HCT116 (cell line): ENCODE measurements around the gene RAMP2. TPM values are rescaled to one million over a fixed set of nuclear protein-coding genes. Genes with fewer than 3 reads are reported as not detected.

Experiments used
- ATAC-seq: fragments of 200-7000 bp; cut with Tn5 transposase; 2 replicates; pipeline ENCODE4 v1.9.1; 2020; ENCODE audit warnings: mild to moderate bottlenecking, moderate library complexity
- BruUV-seq: library from RNA; stranded (reverse); fragments of 400-500 nt; replicated peaks from 2 replicates; lab custom pipeline; 2021; lab: Mats Ljungman, UMichigan
- CTCF ChIA-PET: fragments of 300-600 bp; sonication (Branson Sonifier 250); formaldehyde crosslinking; loops from one replicate; lab custom pipeline; 2021; ENCODE audit warnings: antibody characterized with exemption; lab: Charles Lee
- POLR2A ChIA-PET: fragments of 300-600, 350-600 bp; sonication (Branson Sonifier 250); formaldehyde crosslinking; loops from one replicate; lab custom pipeline; 2021; ENCODE audit warnings: antibody characterized with exemption; lab: Charles Lee
- RAD21 ChIA-PET, 2 experiments: fragments of 300-600 bp; sonication (Branson Sonifier 250); formaldehyde crosslinking; loops; one replicate each; lab custom pipeline; 2023; ENCODE audit warnings: low total read pairs in 2 of 2; ENCODE audit not compliant: uncharacterized antibody in 2 of 2, unreplicated experiment in 2 of 2, low non-redundant PET in 1 of 2; lab: Charles Lee
- DNase-seq: peaks from one replicate; pipeline ENCODE4 v3.0.0-alpha.2; 2010; ENCODE audit warnings: low read depth, low spot score
- H2AFZ ChIP-seq: fragments of 200-600 bp; shearing (Covaris generic), sonication (generic); 2 replicates; pipeline ENCODE4 v1.6.1; 2017; ENCODE audit warnings: low read depth, mixed run types, mixed read lengths, antibody characterized with exemption, low read length; ENCODE audit not compliant: poor library complexity, severe bottlenecking
- H3K27ac ChIP-seq: 2 replicates; pipeline ENCODE4 v1.5.1; 2012; ENCODE audit warnings: low read depth, low read length
- H3K27me3 ChIP-seq: fragments of 200-600 bp; sonication (generic); 2 replicates; pipeline ENCODE4 v1.6.1; 2016; ENCODE audit warnings: mixed run types, low read length, mixed read lengths; ENCODE audit not compliant: insufficient read depth
- H3K36me3 ChIP-seq, 2 experiments: fragments of 200-500 bp in 1 of 2; fragments of 200-600 bp in 1 of 2; sonication (Bioruptor generic) in 1 of 2; sonication (generic) in 1 of 2; 2 replicates each; pipeline versions ENCODE4 v1.5.1 to v1.6.1; 2014 to 2016; ENCODE audit warnings: low read length in 2 of 2, inconsistent platforms in 1 of 2, mixed read lengths in 1 of 2, mixed run types in 1 of 2; ENCODE audit not compliant: insufficient read depth in 2 of 2, control insufficient read depth in 1 of 2
- H3K4me1 ChIP-seq, 2 experiments: fragments of 200-600 bp in 1 of 2; sonication (generic) in 1 of 2; 2 replicates each; pipeline versions ENCODE4 v1.5.1 to v1.6.1; 2012 to 2017; ENCODE audit warnings: low read length in 2 of 2, inconsistent platforms in 1 of 2, mild to moderate bottlenecking in 1 of 2, mixed read lengths in 1 of 2, mixed run types in 1 of 2, moderate library complexity in 1 of 2; ENCODE audit not compliant: insufficient read depth in 2 of 2, control insufficient read depth in 1 of 2
- H3K4me2 ChIP-seq: fragments of 200-600 bp; sonication (generic); 2 replicates; pipeline ENCODE4 v1.6.1; 2017; ENCODE audit warnings: mixed run types, low read length, mixed read lengths
- H3K4me3 ChIP-seq, 2 experiments: fragments of 200-600 bp in 1 of 2; sonication (generic) in 1 of 2; replicated peaks in 1 of 2; 2 replicates each; pipeline ENCODE4 v1.5.1; 2011 to 2016; ENCODE audit warnings: low read length in 2 of 2, control low read depth in 1 of 2, low read depth in 1 of 2, mild to moderate bottlenecking in 1 of 2, mixed read lengths in 1 of 2, mixed run types in 1 of 2
- H3K79me2 ChIP-seq: fragments of 200-600 bp; sonication (generic); 2 replicates; pipeline ENCODE4 v1.6.1; 2017; ENCODE audit warnings: mild to moderate bottlenecking, mixed run types, low read length, moderate library complexity, mixed read lengths; ENCODE audit not compliant: insufficient read depth
- H3K9ac ChIP-seq: fragments of 200-600 bp; sonication (generic); 2 replicates; pipeline ENCODE4 v1.6.1; 2016; ENCODE audit warnings: low read length, mixed read lengths
- H3K9me2 ChIP-seq: fragments of 200-600 bp; sonication (generic), shearing (Covaris generic); 2 replicates; pipeline ENCODE4 v1.6.1; 2017; ENCODE audit warnings: mixed run types, mild to moderate bottlenecking, moderate library complexity; ENCODE audit not compliant: insufficient read depth
- H3K9me3 ChIP-seq, 2 experiments: fragments of 200-500 bp in 1 of 2; fragments of 200-600 bp in 1 of 2; sonication (Bioruptor generic) in 1 of 2; sonication (generic) in 1 of 2; 2 replicates each; pipeline ENCODE4 v1.6.1; 2014 to 2017; ENCODE audit warnings: low read length in 2 of 2, mixed read lengths in 2 of 2, inconsistent platforms in 1 of 2, low read depth in 1 of 2, mild to moderate bottlenecking in 1 of 2, mixed run types in 1 of 2, moderate library complexity in 1 of 2; ENCODE audit not compliant: control insufficient read depth in 1 of 2, insufficient read depth in 1 of 2
- H4K20me1 ChIP-seq: fragments of 200-600 bp; sonication (generic), shearing (Covaris generic); 2 replicates; pipeline ENCODE4 v1.6.1; 2017; ENCODE audit warnings: mixed run types, mild to moderate bottlenecking, moderate library complexity; ENCODE audit not compliant: insufficient read depth
- ATF3 ChIP-seq: IDR thresholded peaks from 2 replicates; pipeline ENCODE4 v1.6.1; 2012
- CEBPB ChIP-seq: IDR thresholded peaks from 2 replicates; pipeline ENCODE4 v1.6.1; 2012; ENCODE audit warnings: low read depth
- EGR1 ChIP-seq: IDR thresholded peaks from 2 replicates; pipeline ENCODE4 v1.6.1; 2012; ENCODE audit warnings: low read depth
- ELF1 ChIP-seq: IDR thresholded peaks from 2 replicates; pipeline ENCODE4 v1.6.1; 2012; ENCODE audit warnings: low read depth, borderline replicate concordance
- EZH2 ChIP-seq: fragments of 200-600 bp; sonication (generic); IDR thresholded peaks from 2 replicates; pipeline ENCODE4 v1.6.1; 2017; ENCODE audit warnings: antibody characterized with exemption, mixed run types
- EZH2phosphoT487 ChIP-seq: fragments of 200-600 bp; IDR thresholded peaks from 2 replicates; pipeline ENCODE4 v1.6.1; 2018; ENCODE audit warnings: antibody characterized with exemption, borderline replicate concordance
- FOSL1 ChIP-seq: IDR thresholded peaks from 2 replicates; pipeline ENCODE4 v1.6.1; 2012; ENCODE audit warnings: low read depth
- JUND ChIP-seq: IDR thresholded peaks from 2 replicates; pipeline ENCODE4 v1.6.1; 2012
- POLR2A ChIP-seq: IDR thresholded peaks from 2 replicates; pipeline ENCODE4 v1.7.0; 2011; ENCODE audit warnings: borderline replicate concordance; ENCODE audit not compliant: insufficient read depth, insufficient read length; ENCODE audit errors: extremely low read depth
- POLR2AphosphoS5 ChIP-seq: IDR thresholded peaks from 2 replicates; pipeline ENCODE4 v1.6.1; 2011; ENCODE audit warnings: mild to moderate bottlenecking, low read depth, low read length, moderate library complexity
- RAD21 ChIP-seq: IDR thresholded peaks from 2 replicates; pipeline ENCODE4 v1.6.1; 2012; ENCODE audit warnings: low read depth, mild to moderate bottlenecking
- SIN3A ChIP-seq: IDR thresholded peaks from 2 replicates; pipeline ENCODE4 v1.6.1; 2012; ENCODE audit warnings: low read depth
- SRF ChIP-seq: IDR thresholded peaks from 2 replicates; pipeline ENCODE4 v1.6.1; 2012; ENCODE audit warnings: low read depth
- YY1 ChIP-seq: IDR thresholded peaks from 2 replicates; pipeline ENCODE4 v1.6.1; 2011; ENCODE audit warnings: low read length, low read depth, moderate library complexity, mild to moderate bottlenecking; ENCODE audit not compliant: insufficient replicate concordance; ENCODE audit errors: extremely low read depth
- ZBTB33 ChIP-seq: IDR thresholded peaks from 2 replicates; pipeline ENCODE4 v1.6.1; 2011; ENCODE audit warnings: mild to moderate bottlenecking, low read length, moderate library complexity; ENCODE audit not compliant: insufficient replicate concordance; ENCODE audit errors: extremely low read depth
- ZFX ChIP-seq: fragments of 450-650 bp; IDR thresholded peaks from 2 replicates; pipeline ENCODE4 v1.6.1; 2017
- ZNF274 ChIP-seq: fragments of 200-500 bp; sonication (Bioruptor generic); IDR thresholded peaks from 2 replicates; pipeline ENCODE4 v1.6.1; 2014; ENCODE audit warnings: mild to moderate bottlenecking, low read depth, low read length, inconsistent platforms
- intact Hi-C: fragments of 100-400 bp; cut with micrococcal nuclease; formaldehyde crosslinking; loops from 2 replicates; pipeline ENCODE4 v1.10.0; 2022
- total RNA-seq: library from RNA; stranded (reverse); gene quantifications from one replicate; pipeline ENCODE4 v1.2.1, GENCODE V29; 2021; ENCODE audit not compliant: unreplicated experiment
- TF ChIP-seq, protein P1 (sequence below): IDR thresholded peaks from 2 replicates; pipeline ENCODE4 v1.6.1; 2012
- TF ChIP-seq, protein P2 (sequence below), 3 experiments: fragments of 200-600 bp in 1 of 3; sonication (generic) in 1 of 3; IDR thresholded peaks in 2 of 3; conservative IDR thresholded peaks in 1 of 3; 2 replicates each; pipeline ENCODE4 v1.5.1; 2012 to 2017; ENCODE audit warnings: low read depth in 2 of 3, low read length in 2 of 3, antibody characterized with exemption in 1 of 3, borderline replicate concordance in 1 of 3, control low read depth in 1 of 3, mild to moderate bottlenecking in 1 of 3, mixed read lengths in 1 of 3, mixed run types in 1 of 3, moderate library complexity in 1 of 3; ENCODE audit not compliant: insufficient read depth in 1 of 3

The RAMP2 gene
- total RNA-seq, 1 experiment from 2014 or later = not detected

- no peak overlapping the region for H3K27ac ChIP-seq
- H3K4me2 ChIP-seq = no peak overlapping the region
Observed at GRCh38 chr17:42780851-42781638, 20.0 kb downstream of the RAMP2 start.

More at GRCh38 chr17:42780851-42781638, 20.0 kb downstream of the RAMP2 start:
- TF ChIP-seq CEBPB (no peak), RAD21 (no peak), FOSL1 (no peak), YY1 (no peak), ZFX (no peak), JUND (no peak), ELF1 (no peak), ZNF274 (no peak), ZBTB33 (no peak), ATF3 (no peak), SRF (no peak), SIN3A (no peak), POLR2AphosphoS5 (no peak), POLR2A (no peak), EZH2 (no peak), EZH2phosphoT487 (no peak), EGR1 (no peak)
- TF ChIP-seq, protein P1, sequence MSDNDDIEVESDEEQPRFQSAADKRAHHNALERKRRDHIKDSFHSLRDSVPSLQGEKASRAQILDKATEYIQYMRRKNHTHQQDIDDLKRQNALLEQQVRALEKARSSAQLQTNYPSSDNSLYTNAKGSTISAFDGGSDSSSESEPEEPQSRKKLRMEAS = no peak
- TF ChIP-seq, protein P2, sequence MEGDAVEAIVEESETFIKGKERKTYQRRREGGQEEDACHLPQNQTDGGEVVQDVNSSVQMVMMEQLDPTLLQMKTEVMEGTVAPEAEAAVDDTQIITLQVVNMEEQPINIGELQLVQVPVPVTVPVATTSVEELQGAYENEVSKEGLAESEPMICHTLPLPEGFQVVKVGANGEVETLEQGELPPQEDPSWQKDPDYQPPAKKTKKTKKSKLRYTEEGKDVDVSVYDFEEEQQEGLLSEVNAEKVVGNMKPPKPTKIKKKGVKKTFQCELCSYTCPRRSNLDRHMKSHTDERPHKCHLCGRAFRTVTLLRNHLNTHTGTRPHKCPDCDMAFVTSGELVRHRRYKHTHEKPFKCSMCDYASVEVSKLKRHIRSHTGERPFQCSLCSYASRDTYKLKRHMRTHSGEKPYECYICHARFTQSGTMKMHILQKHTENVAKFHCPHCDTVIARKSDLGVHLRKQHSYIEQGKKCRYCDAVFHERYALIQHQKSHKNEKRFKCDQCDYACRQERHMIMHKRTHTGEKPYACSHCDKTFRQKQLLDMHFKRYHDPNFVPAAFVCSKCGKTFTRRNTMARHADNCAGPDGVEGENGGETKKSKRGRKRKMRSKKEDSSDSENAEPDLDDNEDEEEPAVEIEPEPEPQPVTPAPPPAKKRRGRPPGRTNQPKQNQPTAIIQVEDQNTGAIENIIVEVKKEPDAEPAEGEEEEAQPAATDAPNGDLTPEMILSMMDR (IDR thresholded peaks at IDR 0.05 in 2 of 3, conservative IDR thresholded peaks at IDR 0.05 in 1 of 3; ENCODE audit: borderline replicate concordance in 1 of 3, insufficient read depth in 1 of 3, low read depth in 2 of 3, low read length in 2 of 3) = no peak
- TF ChIP-seq, all 23 proteins: peak for 0
- Histone ChIP-seq H3K4me3 (no peak overlapping the region), H3K36me3 (peaks cover 10 to 20% of the 10 kb centered on the region in 2 experiments), H4K20me1 (no peaks in the 10 kb centered on the region), H3K79me2 (no peaks in the 10 kb centered on the region), H3K4me1 (peaks cover 3 to 20% of the 10 kb centered on the region in 2 experiments; a peak in 3 of 4 replicates), H3K9me3 (no peaks in the 10 kb centered on the region), H3K9ac (no peak overlapping the region), H2AFZ (no peak overlapping the region), H3K27me3 (no peaks in the 10 kb centered on the region), H3K9me2 (no peaks in the 10 kb centered on the region)
- ChIA-PET RAD21 (no interaction called here), POLR2A (no interaction called here), CTCF (no interaction called here)
- no peak for ATAC-seq
- DNase-seq = no peak
- BruUV-seq = no TSS peak
- intact Hi-C loops = no loop called here
